Measurements from ENCODE around the gene SLC34A3. TPM values are rescaled to one million over a fixed set of nuclear protein-coding genes. Genes with fewer than 3 reads are reported as not detected.

The SLC34A3 gene
- total RNA-seq, 1 donor from 2014 or later, result not detected

DNA sequence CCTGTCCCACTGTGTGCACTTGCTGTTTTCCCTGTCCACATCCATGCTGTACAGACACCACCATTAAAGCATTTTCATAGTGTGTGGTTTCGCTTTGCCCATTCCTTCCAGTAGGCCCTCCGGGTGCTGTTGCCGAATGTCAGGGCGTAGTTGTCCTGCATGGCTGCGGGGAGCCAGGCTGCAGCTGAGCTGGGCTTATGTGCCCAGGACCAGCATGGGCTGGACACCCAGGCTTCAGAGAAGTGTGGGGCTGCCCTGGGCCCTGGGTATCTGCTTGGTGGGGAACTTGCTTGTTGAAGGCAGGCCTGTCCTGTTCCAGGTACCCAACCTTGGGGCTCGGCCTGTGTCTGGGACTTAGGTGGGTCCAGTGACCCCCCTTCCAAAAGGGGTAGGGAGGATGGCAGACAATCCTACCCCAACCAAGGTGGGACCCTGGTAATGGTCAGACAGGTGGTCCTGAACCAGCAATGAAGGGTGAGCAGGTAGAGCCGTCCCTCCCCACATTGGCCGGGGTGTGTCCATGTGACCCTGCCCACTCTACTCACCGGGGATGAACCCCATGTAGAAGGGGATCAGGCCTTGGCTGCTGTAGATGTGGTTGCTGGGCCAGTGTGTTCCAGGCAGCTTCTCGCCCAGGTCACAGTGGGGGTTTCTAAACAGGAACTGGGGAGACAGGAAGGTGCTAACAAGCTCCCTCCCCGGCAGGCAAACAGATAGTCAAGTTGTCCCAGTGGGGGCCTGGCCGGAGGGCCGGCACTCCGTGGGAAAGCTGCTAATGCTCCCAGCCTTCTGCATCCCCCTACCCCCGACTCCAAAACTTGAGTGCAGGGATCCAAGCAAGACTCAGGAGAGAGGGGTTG lies 13.2 kb downstream of the SLC34A3 start:
- no peak overlapping the region for H3K27ac Mint-ChIP-seq (ENCODE audit: unreplicated experiment)
- no peak overlapping the region for H3K4me3 Mint-ChIP-seq (ENCODE audit: unreplicated experiment)
- peaks cover 16% of the 10 kb centered on the region for H3K27me3 Mint-ChIP-seq (ENCODE audit: unreplicated experiment)
- no peak for DNase-seq (ENCODE audit: low spot score)
- no peaks in the 10 kb centered on the region for H3K9me3 Mint-ChIP-seq (ENCODE audit: unreplicated experiment)
- TF ChIP-seq CTCF (IDR thresholded peaks at IDR 0.05; ENCODE audit: unreplicated experiment), result no peak
- peaks cover 11% of the 10 kb centered on the region for H3K36me3 Mint-ChIP-seq (ENCODE audit: low read depth, unreplicated experiment)
- H3K4me1 Mint-ChIP-seq (ENCODE audit: unreplicated experiment), result peaks cover 27% of the 10 kb centered on the region

DNA sequence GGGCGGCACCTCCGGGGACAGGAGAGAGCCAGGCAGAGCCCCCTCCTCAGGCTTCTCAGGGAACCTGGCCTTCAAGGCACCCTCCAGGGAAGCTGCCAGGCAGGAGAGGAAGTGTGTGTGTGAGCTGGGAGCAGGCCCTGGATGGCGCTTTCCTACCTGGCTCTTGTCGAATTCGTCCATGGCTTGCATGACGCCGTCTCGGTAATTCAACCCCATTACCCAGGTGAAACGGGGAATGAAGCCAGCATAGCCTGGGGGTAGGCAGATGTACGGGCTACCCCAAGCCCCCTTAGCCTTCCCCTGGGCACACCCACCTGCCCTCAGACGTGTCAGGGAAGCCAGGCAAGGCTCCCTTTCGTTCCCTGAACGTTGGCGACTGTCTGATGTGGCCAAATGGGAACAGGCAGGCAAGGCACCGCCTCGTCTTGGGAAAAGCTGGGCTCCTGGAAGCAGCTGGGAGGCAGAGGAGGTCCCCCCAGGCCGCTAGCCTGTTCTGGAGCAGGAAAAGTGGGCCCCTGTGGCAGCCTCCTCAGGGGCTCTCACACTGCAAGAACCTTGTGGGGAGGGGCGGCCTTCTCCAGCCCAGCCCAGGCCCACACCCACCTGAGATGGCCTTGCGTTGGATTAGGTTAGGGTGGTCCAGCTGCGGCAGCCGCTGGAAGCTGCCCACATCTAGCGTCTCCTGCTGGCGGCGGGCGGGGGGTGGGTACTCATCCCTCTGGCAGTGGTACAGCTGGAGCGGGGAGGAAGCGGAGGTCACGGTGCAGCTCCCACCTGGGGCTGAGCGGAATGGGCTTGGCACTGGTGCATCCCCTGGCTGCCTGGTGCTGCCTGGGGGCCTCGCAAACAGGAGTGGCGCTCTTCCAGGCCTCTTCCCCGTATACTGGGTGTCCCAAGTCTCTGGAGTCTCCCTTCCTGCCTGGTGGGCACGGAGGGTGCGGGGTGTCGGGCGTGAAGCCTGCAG lies 14.1 kb downstream of the SLC34A3 start:
- peaks cover 8% of the 10 kb centered on the region for H3K36me3 Mint-ChIP-seq (ENCODE audit: low read depth, unreplicated experiment)
- no peak overlapping the region for H3K27ac Mint-ChIP-seq (ENCODE audit: unreplicated experiment)
- no peak overlapping the region for H3K4me3 Mint-ChIP-seq (ENCODE audit: unreplicated experiment)
- H3K9me3 Mint-ChIP-seq (ENCODE audit: unreplicated experiment), result no peaks in the 10 kb centered on the region
- TF ChIP-seq CTCF (IDR thresholded peaks at IDR 0.05; ENCODE audit: unreplicated experiment), result no peak
- no peak for DNase-seq (ENCODE audit: low spot score)
- peaks cover 14% of the 10 kb centered on the region for H3K27me3 Mint-ChIP-seq (ENCODE audit: unreplicated experiment)
- H3K4me1 Mint-ChIP-seq (ENCODE audit: unreplicated experiment), result peaks cover 27% of the 10 kb centered on the region

DNA sequence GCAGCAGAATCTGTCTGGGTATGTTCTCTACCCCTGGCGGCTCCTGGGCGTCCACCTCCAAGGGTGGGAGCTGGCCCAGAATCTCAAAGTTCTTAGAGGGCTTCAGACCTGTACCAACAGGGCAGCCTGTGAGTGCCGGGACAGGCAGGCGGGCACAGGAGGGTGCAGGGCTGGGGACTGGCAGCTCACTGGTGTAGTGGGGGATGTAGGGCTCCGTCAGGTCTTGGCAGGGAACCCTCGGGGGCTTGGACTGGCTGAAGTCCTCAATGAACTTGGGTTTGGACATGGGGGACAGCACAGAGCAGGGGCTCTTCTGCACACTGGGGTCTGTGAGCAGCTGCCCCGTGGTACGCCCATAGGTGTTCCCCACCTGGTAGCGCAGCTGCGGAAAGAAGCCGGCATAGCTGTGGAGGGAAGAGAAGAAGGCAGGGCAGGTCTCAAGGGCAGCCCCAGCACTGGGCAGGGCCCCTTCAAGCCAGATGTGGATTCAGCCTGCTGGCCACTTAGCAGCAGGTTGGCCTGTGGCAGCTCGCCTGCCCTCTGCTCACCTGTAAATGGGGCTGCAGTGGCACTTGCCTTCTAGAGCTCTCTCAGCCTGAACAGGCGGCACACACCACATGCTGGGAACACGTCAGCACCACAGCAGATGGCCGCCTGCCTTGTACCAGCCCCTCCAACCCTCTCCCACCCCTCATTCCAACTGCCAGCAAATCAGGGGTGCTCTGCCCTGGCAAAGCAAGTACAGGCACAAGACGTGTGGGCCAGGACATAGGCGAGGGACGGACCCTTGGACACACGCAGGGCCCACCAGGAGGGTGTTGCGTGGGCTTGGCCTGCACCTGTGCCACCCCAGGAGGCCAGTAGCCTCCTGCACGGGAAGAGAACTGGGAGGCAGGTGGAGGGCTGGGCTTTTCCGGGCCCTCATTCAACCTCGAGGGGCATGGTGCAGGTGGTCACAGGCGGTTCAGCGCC lies 15.0 kb downstream of the SLC34A3 start:
- H3K4me3 Mint-ChIP-seq (ENCODE audit: unreplicated experiment), result no peak overlapping the region
- H3K27me3 Mint-ChIP-seq (ENCODE audit: unreplicated experiment), result peaks cover 14% of the 10 kb centered on the region
- H3K27ac Mint-ChIP-seq (ENCODE audit: unreplicated experiment), result no peak overlapping the region
- peaks cover 27% of the 10 kb centered on the region for H3K4me1 Mint-ChIP-seq (ENCODE audit: unreplicated experiment)
- no peaks in the 10 kb centered on the region for H3K9me3 Mint-ChIP-seq (ENCODE audit: unreplicated experiment)
- no peak for TF ChIP-seq CTCF (IDR thresholded peaks at IDR 0.05; ENCODE audit: unreplicated experiment)
- peaks cover 8% of the 10 kb centered on the region for H3K36me3 Mint-ChIP-seq (ENCODE audit: low read depth, unreplicated experiment)
- no peak for DNase-seq (ENCODE audit: low spot score)

- Mint-ChIP-seq H3K4me3 (ENCODE audit: unreplicated experiment) (no peak overlapping the region), H3K27ac (ENCODE audit: unreplicated experiment) (no peak overlapping the region), H3K27me3 (ENCODE audit: unreplicated experiment) (peaks cover 8% of the 10 kb centered on the region), H3K9me3 (ENCODE audit: unreplicated experiment) (no peaks in the 10 kb centered on the region), H3K36me3 (ENCODE audit: low read depth, unreplicated experiment) (peaks cover 6% of the 10 kb centered on the region), H3K4me1 (ENCODE audit: unreplicated experiment) (peaks cover 20% of the 10 kb centered on the region)
- TF ChIP-seq CTCF (IDR thresholded peaks at IDR 0.05; ENCODE audit: unreplicated experiment), result no peak
- no peak for DNase-seq (ENCODE audit: low spot score)
Observed at GRCh38 chr9:137247135-137247915, 16.6 kb downstream of the SLC34A3 start.

Data from endothelial cell (in vitro differentiated cells).